Nucleus accumbens (tissue), 56 donors: Measurements from ENCODE around the gene PI4K2B.
"Not testable (repeated sequence)": the region's sequence is repeated elsewhere in the genome, so short reads cannot be mapped to it uniquely, and the experiment has no call there.

ENCODE experiments used
- DNase-seq, 56 donors: peaks; one replicate each; lab custom pipeline; 2025; lab: John Stamatoyannopoulos, UW

The PI4K2B gene

DNA sequence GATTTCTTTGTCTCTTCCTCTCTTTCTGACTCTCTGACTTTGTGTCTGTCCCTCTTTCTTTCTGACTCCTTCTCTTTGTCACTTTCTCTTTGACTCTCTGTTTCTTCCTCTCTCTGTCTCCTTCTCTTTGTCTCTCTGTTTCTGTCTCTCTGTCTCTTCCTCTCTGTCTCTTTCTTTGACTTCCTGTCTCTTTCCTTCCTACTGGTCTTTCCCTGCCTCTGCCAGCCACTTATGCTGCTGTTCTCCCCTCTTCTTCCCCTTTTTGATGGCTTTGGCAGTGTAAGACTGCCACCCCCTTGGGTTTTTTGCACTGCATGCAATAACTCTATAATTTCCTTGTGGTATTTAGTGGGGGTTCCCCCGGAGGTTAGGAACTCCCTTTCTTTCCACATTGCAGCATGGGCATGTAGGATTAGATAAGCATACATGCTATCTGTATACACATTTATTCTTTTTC is 6.9 kb downstream of the PI4K2B start:
- not testable (repeated sequence) for DNase-seq

DNA sequence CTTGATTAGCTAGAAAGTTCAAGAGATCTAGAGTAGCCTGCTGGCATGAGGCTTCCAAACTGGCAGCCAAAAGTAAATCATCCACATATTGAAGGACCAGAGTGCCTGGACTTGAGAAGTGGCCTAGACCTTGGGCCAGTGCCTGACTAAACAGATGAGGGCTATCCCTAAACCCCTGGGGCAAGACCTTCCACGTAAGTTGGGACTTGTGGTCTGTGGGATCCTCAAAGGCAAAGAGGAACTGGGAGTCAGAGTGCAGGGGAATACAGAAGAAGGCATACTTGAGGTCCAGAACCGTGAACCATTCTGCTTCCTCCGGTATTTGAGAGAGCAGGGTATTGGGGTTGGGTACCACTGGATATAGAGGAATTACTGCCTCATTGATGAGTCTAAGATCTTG is 8.4 kb downstream of the PI4K2B start:
- not testable (repeated sequence) for DNase-seq

DNA sequence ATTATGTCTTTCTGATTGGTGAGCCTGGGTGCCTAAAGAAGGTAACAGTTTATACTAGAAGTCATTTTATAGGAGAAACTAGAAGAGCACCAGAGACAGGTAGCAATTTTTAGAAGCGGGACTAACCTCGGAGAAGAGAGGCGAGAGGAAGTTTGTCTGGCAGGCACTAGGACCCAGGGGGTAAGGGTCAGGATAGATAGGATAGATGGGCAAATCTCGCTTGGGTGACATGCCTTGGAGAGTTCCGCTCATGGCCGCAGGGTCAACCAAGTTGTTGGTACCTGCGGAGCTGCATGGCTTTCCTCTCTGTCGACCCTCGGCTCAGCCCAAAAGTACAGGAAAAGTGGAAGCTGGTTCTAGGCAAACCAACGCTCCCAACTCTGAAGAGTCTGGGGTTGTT is 11.3 kb downstream of the PI4K2B start:
- DNase-seq: no peak

DNA sequence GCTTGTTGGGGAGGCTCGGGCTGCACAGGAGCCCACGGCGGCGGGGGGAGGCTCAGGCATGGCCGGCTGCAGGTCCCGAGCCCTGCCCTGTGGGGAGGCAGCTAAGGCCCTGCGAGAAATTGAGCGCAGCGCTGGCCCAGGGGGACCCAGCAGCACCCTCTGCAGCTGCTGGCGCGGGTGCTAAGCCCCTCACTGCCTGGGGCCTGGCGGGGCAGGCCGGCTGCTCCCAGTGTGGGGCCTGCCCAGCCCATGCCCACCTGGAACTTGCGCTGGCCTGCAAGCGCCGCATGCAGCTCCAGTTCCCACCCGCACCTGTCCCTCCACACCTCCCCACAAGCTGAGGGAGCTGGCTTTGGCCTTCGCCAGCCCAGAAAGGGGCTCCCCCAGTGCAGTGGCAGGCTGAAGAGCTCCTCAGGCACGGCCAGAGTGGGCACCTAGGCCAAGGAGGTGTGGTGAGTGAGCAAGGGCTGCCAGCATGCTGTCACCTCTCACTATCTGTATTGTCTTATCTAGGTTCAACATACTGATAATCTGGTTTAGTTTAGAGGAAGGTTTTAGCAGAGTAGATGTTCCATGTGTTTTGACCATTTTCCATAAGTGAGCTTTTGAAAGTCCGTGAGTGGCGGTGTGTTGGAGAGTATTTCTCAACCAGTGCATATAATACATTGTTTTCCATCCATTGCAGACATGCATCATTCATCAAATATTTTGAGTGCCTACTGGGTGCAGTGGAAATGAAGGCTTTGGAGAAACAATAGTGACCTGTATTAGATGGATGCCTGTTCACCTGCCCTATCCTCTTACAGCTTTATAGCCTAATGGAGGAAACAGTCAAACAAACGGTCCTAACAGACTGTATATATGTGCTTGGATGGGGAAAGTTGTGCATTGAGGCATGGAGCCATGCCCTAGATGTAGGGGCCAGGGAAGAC is 13.1 kb downstream of the PI4K2B start:
- no peak for DNase-seq

DNA sequence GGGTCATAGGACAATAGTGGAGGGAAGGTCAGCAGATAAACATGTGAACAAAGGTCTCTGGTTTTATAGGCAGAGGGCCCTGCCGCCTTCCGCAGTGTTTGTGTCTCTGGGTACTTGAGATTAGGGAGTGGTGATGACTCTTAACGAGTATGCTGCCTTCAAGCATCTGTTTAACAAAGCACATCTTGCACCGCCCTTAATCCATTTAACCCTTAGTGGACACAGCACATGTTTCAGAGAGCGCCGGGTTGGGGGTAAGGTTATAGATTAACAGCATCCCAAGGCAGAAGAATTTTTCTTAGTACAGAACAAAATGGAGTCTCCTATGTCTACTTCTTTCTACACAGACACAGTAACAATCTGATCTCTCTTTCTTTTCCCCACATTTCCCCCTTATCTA is 15.0 kb downstream of the PI4K2B start:
- DNase-seq: not testable (repeated sequence)

DNA sequence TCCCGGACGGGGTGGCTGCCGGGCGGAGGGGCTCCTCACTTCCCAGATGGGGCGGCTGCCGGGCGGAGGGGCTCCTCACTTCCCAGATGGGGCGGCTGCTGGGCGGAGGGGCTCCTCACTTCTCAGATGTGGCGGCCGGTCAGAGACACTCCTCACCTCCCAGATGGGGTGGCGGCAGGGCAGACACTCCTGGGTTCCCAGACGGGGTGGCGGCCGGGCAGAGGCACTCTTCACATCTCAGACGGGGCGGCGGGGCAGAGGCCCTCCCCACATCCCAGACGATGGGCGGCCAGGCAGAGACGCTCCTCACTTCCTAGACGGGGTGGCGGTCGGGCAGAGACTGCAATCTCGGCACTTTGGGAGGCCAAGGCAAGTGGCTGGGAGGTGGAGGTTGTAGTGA is 15.7 kb downstream of the PI4K2B start:
- DNase-seq: not testable (repeated sequence)

DNA sequence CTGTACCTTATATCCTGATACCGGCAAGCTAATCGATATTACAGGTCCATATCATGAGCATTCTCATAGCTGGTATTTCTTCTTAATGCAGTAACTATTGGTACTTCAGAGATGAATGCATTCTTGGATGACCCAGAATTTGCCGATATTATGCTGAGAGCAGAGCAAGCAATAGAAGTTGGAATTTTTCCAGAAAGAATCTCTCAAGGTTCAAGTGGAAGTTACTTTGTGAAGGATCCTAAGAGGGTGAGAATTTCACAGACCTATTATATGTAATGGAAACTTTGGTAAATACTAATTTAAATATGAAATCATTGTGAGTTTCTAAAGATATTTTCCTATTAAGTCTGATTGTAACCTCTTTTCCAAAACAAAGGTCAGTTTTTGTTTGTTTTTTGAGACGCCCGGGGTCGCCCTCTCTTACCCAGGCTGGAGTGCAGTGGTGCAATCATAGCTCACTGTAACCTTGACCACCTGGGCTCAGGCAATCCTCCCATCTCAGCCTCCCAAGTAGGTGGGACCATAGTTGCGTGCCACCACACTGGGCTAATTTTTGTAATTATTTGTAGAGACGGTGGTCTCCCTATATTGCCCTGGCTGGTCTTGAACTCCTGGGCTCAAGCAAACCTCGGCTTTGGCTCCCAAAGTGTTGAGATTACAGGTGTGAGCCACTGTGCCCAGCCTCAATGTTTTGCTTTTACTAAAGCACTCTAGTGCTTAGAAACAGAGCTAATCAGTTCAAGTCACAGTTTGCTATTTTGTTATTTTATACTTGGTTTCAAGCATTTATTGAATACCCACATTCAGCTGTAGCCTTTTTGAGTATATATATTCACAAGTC is 18.6 kb downstream of the PI4K2B start:
- DNase-seq: no peak

DNA sequence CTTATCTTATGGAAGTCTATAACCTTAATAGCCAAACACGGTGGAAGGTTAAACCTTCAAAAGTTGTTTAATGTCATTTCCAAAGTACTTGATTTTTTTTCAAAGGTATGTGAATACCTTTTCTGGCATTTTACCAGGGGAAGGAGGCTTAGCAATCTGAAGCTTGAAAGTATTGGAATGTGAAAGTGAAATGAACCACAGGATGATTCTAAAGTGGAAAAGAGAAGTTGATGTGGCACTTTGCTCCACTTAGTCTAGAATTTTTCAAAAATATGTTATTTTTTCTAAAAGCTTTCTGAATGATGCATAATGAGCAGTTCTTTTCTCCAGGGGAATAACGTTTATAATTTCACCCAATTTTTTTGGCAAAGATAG is 19.2 kb downstream of the PI4K2B start:
- no peak for DNase-seq

DNA sequence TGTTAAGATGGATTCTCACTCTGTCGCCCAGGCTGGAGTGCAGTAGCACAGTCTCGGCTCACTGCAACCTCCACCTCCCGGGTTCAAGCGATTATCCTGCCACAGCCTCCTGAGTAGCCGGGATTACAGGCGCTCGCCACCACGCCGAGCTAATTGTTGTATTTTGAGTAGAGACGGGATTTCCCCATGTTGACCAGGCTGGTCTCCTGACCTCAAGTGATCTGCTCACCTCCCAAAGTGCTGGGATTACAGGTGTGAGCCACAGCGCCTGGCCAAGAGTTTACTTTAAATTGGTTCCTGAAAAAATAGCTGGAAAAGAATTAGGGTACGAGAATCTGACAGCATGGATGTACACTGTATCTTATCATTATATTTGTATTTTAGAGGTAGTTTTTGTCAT is 20.0 kb downstream of the PI4K2B start:
- DNase-seq: not testable (repeated sequence)

DNA sequence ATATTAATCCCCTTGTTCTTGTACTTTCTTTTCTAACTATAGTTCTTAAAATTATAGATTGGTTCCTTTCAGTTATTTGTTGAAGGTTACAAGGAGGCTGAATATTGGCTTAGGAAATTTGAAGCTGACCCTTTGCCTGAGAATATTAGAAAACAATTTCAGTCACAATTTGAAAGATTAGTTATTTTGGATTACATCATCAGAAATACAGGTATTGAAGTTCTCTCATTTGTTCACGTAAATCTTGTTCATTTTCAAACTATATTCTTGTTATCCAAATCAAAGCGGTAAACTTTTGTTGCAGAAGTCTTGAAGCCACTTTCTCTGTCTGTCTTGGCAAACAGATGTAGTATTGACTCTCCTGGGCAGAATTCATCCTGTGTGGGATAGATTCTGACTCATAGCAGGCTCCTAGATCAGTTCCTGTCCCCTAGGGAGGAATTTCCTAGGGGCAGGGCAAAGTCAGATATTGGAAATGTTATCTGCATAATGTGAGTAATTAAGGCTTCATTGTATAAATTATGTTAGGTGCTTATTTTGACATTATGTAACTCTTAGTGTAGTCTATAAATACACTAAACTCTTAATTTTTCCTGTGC is 25.2 kb downstream of the PI4K2B start:
- DNase-seq: no peak

DNA sequence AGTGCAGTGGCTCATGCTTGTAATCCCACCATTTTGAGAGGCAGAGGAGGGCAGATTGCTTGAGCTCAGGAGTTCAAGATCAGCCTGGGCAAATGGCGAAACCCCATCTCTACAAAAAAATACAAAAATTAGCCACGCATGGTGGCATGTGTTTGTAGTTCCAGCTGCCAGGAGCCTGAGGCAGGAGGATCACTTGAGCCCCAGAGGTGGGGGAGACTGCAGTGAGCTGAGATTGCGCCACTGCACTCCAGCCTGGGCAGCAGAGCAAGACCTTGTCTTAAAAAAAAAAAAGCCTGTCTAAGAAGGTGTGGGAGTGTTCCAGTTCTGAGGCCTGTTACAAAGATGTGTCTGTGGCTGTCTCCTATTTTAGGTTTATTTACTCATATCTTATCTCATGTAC is 38.0 kb downstream of the PI4K2B start:
- no peak for DNase-seq

DNA sequence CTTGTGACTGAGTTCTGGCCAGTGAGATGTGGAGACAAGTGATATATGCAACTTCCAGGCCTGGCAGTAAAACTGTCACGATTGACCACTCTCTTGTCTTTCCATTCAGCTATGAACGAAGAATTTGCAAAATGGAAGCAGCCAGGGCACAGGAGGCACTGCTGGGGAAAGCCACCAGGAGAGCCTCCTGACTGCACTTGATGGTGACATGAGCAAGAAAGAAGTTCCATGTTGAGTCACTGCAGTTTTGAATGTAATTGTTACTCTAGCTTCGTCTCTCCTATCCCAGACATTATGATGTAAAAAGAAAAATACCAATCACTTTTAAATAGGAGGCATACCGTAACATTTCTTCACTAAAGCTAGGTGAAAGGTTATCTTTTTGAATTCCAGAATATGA is 46.4 kb downstream of the PI4K2B start:
- no peak for DNase-seq

DNA sequence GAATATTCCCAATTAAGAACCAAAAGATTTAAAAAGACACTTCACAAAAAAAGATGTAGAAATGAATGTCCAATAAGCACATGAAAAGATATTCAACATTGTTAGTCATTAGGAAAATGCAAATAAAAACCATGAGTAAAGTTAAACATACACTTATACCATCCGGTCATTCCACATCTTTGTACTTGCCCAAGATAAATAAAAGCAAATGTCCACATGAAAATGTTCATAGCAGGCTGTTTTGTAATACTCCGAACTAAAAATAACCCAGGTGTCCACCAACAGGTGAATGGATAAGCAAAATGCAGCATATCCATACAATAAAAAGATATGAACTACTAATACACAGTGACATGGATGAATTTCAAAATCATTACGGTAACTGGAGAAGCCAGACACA is 50.1 kb downstream of the PI4K2B start:
- DNase-seq: no peak

DNA sequence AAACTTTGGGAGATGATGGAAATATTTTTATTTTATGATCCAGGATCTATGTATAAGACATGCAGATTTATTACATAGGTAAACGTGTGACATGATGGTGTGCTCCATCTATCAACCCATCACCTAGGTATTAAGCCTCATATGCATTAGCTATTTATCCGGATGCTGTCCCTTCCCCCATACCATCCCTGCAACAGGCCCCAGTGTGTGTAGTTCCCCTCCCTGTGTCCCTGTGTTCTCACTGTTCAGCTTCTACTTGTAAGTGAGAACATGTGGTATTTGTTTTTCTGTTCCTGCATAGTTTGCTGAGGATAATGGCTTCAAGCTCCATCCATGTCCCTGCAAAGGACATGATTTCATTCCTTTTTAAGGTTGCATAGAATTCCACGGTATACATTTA is 50.6 kb downstream of the PI4K2B start:
- DNase-seq: no peak

DNA sequence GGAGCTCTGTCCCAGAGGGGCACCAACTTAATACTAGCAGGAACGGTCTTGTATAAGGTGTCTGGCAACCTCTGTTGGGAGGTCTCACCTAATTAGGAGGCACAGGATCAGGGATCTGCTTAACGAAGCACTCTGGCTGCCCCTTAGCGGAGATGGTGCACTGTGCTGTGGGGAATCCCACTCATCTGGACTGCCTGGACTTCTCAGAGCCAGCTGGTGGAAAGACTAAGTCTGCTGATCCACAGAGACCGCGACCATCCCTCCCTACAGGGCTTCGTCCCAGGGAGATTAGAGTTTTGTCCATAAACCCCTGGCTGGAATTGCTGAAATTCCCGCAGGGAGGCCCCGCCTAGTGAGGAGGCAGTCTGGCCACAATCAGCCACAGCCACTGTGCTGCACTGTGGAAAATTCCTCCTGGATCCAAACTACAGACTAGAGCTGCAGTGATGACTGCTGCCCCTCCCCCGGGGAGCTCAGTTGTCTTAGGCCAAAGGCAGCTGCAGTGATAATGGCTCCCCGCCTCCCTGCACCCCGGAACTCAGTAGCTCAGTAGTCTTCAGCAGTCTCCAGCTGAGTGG is 56.7 kb downstream of the PI4K2B start:
- DNase-seq: no peak

DNA sequence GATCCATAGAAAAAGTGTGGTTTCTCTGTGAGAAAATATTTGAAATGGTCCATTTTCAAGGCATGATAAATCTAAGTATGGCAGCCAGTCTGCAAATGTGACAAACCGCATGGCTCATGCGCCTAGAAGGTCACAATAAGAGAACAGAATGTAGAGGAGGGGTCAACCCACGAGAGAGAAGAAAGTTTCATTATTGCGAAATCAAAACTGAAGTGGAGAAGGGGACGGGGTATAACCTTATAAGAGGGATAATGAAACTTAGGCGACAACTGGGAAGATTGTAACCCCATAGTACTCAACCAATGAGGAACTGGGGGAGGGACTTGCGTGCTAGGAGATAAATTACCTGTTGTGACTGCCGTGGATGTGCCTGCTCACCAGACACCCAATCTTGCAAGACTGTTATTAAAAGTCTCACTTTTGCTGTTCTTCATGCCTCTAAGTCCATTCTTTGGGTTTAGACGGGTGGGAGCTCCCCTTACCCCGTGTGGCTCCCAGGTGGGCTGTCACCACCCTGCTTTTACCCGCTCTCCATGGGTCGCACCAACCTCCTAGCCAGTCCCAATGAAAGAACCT is 57.4 kb downstream of the PI4K2B start:
- DNase-seq: no peak

DNA sequence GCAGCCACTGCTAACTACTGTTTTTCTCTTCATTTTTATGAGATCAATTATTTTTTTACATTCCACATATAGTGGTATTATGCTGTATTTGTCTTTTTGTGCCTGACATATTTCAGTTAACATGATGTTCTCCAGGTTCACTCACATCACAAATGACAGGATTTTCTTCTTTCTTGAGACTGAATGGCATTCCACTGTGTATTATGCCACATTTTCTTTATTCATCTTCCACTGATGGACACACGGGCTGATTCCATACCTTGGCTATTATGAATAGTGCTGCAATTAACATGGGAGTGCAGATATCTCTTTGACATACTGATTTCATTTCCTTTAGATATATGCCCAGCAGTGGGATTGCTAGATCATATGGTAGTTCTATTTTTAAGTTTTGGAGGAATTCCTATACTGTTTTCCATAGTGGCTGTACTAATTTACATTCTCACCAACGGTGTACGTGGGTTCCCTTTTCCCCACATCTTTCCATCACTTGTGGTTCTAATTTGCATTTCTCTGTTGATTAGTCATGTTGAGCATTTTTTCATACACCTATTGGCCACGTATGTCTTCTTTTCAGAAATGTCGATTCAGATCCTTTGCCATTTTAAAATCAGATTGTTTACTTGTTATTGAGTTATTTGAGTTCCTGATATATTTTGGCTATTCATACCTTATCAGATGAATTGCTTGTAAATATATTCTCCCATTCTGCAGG is 63.9 kb downstream of the PI4K2B start:
- no peak for DNase-seq

DNA sequence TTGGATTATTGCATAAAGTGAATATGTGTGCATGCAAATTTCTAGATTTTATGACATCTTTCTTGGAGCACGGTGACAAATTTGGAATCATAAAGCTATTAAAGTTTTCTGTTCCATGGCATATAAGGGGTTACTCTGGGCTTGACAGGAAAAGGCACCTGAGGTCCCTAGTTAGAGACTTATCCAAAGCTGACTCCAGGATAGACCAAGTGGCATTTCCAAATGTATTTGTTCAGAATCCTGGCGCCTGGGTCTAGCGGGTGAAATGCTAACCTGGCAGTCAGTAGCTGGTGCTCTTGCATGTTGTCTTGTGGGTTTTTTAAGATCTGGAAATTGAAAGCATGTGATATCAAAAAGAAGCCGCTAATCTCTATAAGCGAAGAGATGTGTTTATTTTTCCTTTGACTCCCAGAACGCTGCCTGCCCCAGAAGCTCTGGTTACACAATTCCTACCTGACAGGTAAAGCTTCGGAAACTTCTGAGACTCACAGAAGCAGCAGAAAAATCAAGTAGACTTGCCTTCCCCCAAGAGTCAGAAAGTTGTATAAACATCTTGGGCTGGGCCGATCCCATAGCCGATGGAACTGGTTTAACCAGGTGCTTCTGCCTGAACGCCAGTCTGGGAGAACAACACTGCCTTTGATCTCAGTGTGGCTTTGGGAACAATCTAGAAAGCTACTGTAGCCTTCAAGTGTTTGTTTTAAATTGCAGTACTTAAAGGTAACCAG is 65.8 kb downstream of the PI4K2B start:
- DNase-seq: no peak

DNA sequence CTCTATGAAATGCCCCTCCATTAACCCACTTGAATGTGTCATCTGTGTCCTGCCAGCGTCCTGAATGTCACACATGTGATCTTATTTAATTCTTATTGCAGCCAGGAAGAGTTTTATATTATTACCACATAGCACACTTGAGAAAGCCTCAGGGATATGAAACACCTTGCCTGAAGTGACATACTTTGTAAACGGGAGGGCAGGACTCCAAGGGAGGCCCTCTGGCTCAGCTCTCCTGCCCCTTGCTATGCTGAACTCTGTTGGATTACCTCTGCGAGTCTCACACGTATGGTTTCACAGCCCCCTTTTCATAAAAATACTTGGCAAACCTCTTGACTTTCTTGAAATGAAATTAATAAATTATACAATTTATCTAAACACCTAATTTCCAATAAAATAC is 67.6 kb downstream of the PI4K2B start:
- no peak for DNase-seq
